Endothelial cell of umbilical vein (primary cell): ENCODE results near the gene LDLRAD2. TPM values are rescaled to one million over a fixed set of nuclear protein-coding genes. Genes with fewer than 3 reads are reported as not detected.
"Not testable (repeated sequence)": the region's sequence is repeated elsewhere in the genome, so short reads cannot be mapped to it uniquely, and the experiment has no call there.

Source experiments
- BruUV-seq: library from RNA; stranded (reverse); fragments of 400-500 nt; replicated peaks from 2 replicates; lab custom pipeline; 2021; lab: Mats Ljungman, UMichigan
- CTCF ChIA-PET: fragments of 300-600, 350-600 bp; sonication (Branson Sonifier 250); formaldehyde crosslinking; loops from one replicate; lab custom pipeline; 2021; ENCODE audit warnings: antibody characterized with exemption, inconsistent platforms; lab: Charles Lee
- POLR2A ChIA-PET: fragments of 300-600, 350-600 bp; sonication (Branson Sonifier 250); formaldehyde crosslinking; loops from one replicate; lab custom pipeline; 2021; ENCODE audit warnings: antibody characterized with exemption, inconsistent platforms; lab: Charles Lee
- DNase-seq: peaks from one replicate; pipeline ENCODE4 v3.0.0-alpha.2; 2011; ENCODE audit warnings: low read depth, low spot score
- FAIRE-seq: peaks from 2 replicates; lab custom pipeline; 2011; peaks lifted over from hg19 to GRCh38; lab: Jason Lieb, UNC
- H2AFZ ChIP-seq: 2 replicates; pipeline ENCODE4 v1.6.0; 2012; ENCODE audit warnings: low read depth, low read length, control low read depth, inconsistent platforms
- H3K27ac ChIP-seq: 2 replicates; pipeline ENCODE4 v1.5.1; 2011; ENCODE audit warnings: low read depth, mild to moderate bottlenecking, control low read depth, low read length, moderate library complexity; ENCODE audit not compliant: insufficient read depth
- H3K27me3 ChIP-seq, 2 experiments: 2 replicates each; pipeline versions ENCODE4 v1.6.0 to v1.6.1; 2011; ENCODE audit warnings: low read length in 2 of 2, mixed read lengths in 1 of 2; ENCODE audit not compliant: control insufficient read depth in 2 of 2, insufficient read depth in 2 of 2
- H3K36me3 ChIP-seq, 2 experiments: 2 replicates in 1 of 2; 3 replicates in 1 of 2; pipeline ENCODE4 v1.5.1; 2011; ENCODE audit warnings: low read length in 2 of 2, mild to moderate bottlenecking in 1 of 2, moderate library complexity in 1 of 2; ENCODE audit not compliant: control insufficient read depth in 2 of 2, insufficient read depth in 2 of 2; ENCODE audit errors: extremely low read depth in 1 of 2
- H3K4me1 ChIP-seq: 3 replicates; pipeline ENCODE4 v1.5.1; 2011; ENCODE audit warnings: mild to moderate bottlenecking, low read length; ENCODE audit not compliant: control insufficient read depth, insufficient read depth; ENCODE audit errors: extremely low read depth
- H3K4me2 ChIP-seq: 2 replicates; pipeline ENCODE4 v1.6.1; 2011; ENCODE audit warnings: low read length, control low read depth, mixed read lengths; ENCODE audit not compliant: insufficient read depth
- H3K4me3 ChIP-seq, 3 experiments: fragments of 200-600 bp in 1 of 3; sonication (generic), shearing (Covaris generic) in 1 of 3; replicated peaks in 1 of 3; 2 replicates each; pipeline ENCODE4 v1.5.1; 2011 to 2016; ENCODE audit warnings: control low read depth in 3 of 3, low read length in 3 of 3, mild to moderate bottlenecking in 2 of 3, inconsistent platforms in 1 of 3, low read depth in 1 of 3, moderate library complexity in 1 of 3; ENCODE audit not compliant: insufficient read depth in 1 of 3
- H3K79me2 ChIP-seq: 2 replicates; pipeline ENCODE4 v1.6.0; 2012; ENCODE audit warnings: low read length, inconsistent platforms; ENCODE audit not compliant: control insufficient read depth, insufficient read depth
- H3K9ac ChIP-seq: replicated peaks from 2 replicates; pipeline ENCODE3; 2011; ENCODE audit warnings: low read length, control low read depth; ENCODE audit not compliant: insufficient read depth; ENCODE audit errors: extremely low read depth
- H3K9me1 ChIP-seq: replicated peaks from 3 replicates; pipeline ENCODE4 v1.6.0; 2011; ENCODE audit warnings: mild to moderate bottlenecking, low read length; ENCODE audit not compliant: control insufficient read depth, insufficient read depth; ENCODE audit errors: extremely low read depth
- H3K9me3 ChIP-seq: replicated peaks from 2 replicates; pipeline ENCODE4 v1.5.1; 2012; ENCODE audit warnings: low read length, inconsistent platforms; ENCODE audit not compliant: control insufficient read depth, insufficient read depth
- H4K20me1 ChIP-seq: replicated peaks from 2 replicates; pipeline ENCODE3; 2011; ENCODE audit warnings: mild to moderate bottlenecking, low read length; ENCODE audit not compliant: control insufficient read depth, insufficient read depth; ENCODE audit errors: extremely low read depth
- EZH2 ChIP-seq: IDR thresholded peaks from 2 replicates; pipeline ENCODE4 v1.6.1; 2012; ENCODE audit warnings: borderline replicate concordance, low read depth, mild to moderate bottlenecking, moderate library complexity, low read length, inconsistent platforms; ENCODE audit not compliant: severe bottlenecking
- POLR2AphosphoS5 ChIP-seq: IDR thresholded peaks from 2 replicates; pipeline ENCODE4 v1.6.1; 2012; ENCODE audit warnings: low read depth, mild to moderate bottlenecking, control low read depth, low read length, moderate library complexity; ENCODE audit not compliant: insufficient read depth
- dilution Hi-C: fragments of 300-500 bp; cut with MboI; formaldehyde crosslinking; loops from one replicate; pipeline ENCODE4 v1.15.0; 2019; ENCODE audit warnings: low sequenced_read_pairs; ENCODE audit not compliant: extremely low pct_ligation_motif_present
- intact Hi-C: fragments of 100-400 bp; cut with micrococcal nuclease; formaldehyde crosslinking; loops from one replicate; pipeline ENCODE4 v1.10.0; 2022
- polyA plus RNA-seq, 4 experiments: library from polyadenylated mRNA; depleted of rRNA in 3 of 4; stranded (reverse) in 3 of 4; unstranded in 1 of 4; fragments of >200 nt; gene quantifications; 2 replicates each; pipeline versions ENCODE4 v1.2.1 to v1.2.3, GENCODE V29; 2011 to 2012; ENCODE audit warnings: missing spikeins in 1 of 4
- total RNA-seq: library from RNA; stranded (reverse); gene quantifications from 2 replicates; pipeline ENCODE4 v1.2.3, GENCODE V29; 2021

LDLRAD2 gene
- total and polyA plus RNA-seq, 2 donors (not counting 3 experiments of a cell fraction or from before 2014, with no cell fraction given) = 0.44 TPM; not detected in 1

DNA sequence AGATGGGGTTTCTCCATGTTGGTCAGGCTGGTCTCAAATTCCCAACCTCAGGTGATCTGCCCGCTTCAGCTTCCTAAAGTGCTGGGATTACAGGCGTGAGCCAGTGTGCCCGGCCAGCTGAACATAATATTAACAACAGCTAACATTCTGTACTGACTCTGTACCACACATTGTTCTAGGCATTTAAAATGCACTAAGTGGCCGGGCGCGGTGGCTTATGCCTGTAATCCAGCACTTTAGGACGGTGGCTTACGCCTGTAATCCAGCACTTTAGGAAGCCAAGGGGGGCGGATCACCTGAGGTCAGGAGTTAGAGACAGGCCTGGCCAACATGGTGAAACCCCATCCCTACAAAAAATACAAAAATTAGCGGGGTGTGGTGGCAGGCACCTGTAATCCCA lies 14.6 kb downstream of the LDLRAD2 start:
- DNase-seq, dilution Hi-C loops, H3K9me1 ChIP-seq, H3K27ac ChIP-seq, POLR2A ChIA-PET, CTCF ChIA-PET, FAIRE-seq, H3K4me3 ChIP-seq, H4K20me1 ChIP-seq, H3K9me3 ChIP-seq, H3K4me2 ChIP-seq, H2AFZ ChIP-seq, H3K79me2 ChIP-seq, H3K4me1 ChIP-seq, H3K9ac ChIP-seq, H3K27me3 ChIP-seq, intact Hi-C loops, BruUV-seq: not testable (repeated sequence)
- peaks cover 57 to 85% of the 10 kb centered on the region in 2 experiments for H3K36me3 ChIP-seq

GRCh38 chr1:21827141-21827679 lies 15.1 kb downstream of the LDLRAD2 start:
- Histone ChIP-seq H3K36me3 (peaks cover 59 to 85% of the 10 kb centered on the region in 2 experiments), H3K4me2 (no peak overlapping the region), H3K4me1 (no peaks in the 10 kb centered on the region), H2AFZ (no peak overlapping the region), H3K79me2 (peaks cover 5% of the 10 kb centered on the region), H4K20me1 (no peaks in the 10 kb centered on the region), H3K4me3 (no peak overlapping the region), H3K9ac (no peak overlapping the region), H3K9me3 (no peaks in the 10 kb centered on the region), H3K9me1 (no peaks in the 10 kb centered on the region), H3K27ac (no peak overlapping the region), H3K27me3 (no peaks in the 10 kb centered on the region)
- no TSS peak for BruUV-seq
- ChIA-PET CTCF (no interaction called here), POLR2A (no interaction called here)
- intact Hi-C loops (no loop called here), dilution Hi-C loops (no loop called here)
- no peak for DNase-seq
- TF ChIP-seq EZH2 = no peak
- TF ChIP-seq POLR2AphosphoS5 = peak; percentile 11
- FAIRE-seq = no peak
